Activated CD8-positive, alpha-beta T cell treated with anti-CD3 and anti-CD28 coated beads for 36 hours (primary cell): ENCODE results near the gene TM4SF20. TPM values are rescaled to one million over a fixed set of nuclear protein-coding genes. Genes with fewer than 3 reads are reported as not detected.

ENCODE experiments used
- ATAC-seq: fragments of 200-7000 bp; cut with Tn5 transposase; one replicate; pipeline ENCODE4 v1.10.0; 2021; ENCODE audit warnings: mild to moderate bottlenecking, moderate library complexity
- CTCF ChIA-PET: fragments of 350-600 bp; sonication (Branson Sonifier 250); formaldehyde crosslinking; loops from one replicate; lab custom pipeline; 2021; ENCODE audit warnings: antibody characterized with exemption; lab: Charles Lee
- POLR2A ChIA-PET: fragments of 350-600 bp; sonication (Branson Sonifier 250); formaldehyde crosslinking; loops from one replicate; lab custom pipeline; 2021; ENCODE audit warnings: antibody characterized with exemption; lab: Charles Lee
- DNase-seq: peaks from one replicate; pipeline ENCODE4 v3.0.0-alpha.2; 2020
- H3K27ac Mint-ChIP-seq: one replicate; pipeline ENCODE4 v1.8.0; 2021; ENCODE audit warnings: mild to moderate bottlenecking, mixed read lengths
- H3K27me3 Mint-ChIP-seq: one replicate; pipeline ENCODE4 v1.8.0; 2021; ENCODE audit warnings: mixed read lengths
- H3K36me3 Mint-ChIP-seq: one replicate; pipeline ENCODE4 v1.8.0; 2021; ENCODE audit warnings: low read depth, mixed read lengths
- H3K4me1 Mint-ChIP-seq: one replicate; pipeline ENCODE4 v1.8.0; 2021; ENCODE audit warnings: low read depth, mixed read lengths
- H3K4me3 Mint-ChIP-seq: one replicate; pipeline ENCODE4 v1.8.0; 2021; ENCODE audit warnings: mild to moderate bottlenecking, moderate library complexity, mixed read lengths
- H3K9me3 Mint-ChIP-seq: one replicate; pipeline ENCODE4 v1.8.0; 2021; ENCODE audit warnings: mixed read lengths
- intact Hi-C: fragments of 100-400 bp; cut with micrococcal nuclease; formaldehyde crosslinking; loops from one replicate; pipeline ENCODE4 v1.10.0; 2022
- total RNA-seq, 2 experiments: library from RNA; stranded (reverse); gene quantifications; one replicate each; pipeline ENCODE4 v1.2.3, GENCODE V29; 2021
- TF ChIP-seq, protein P1 (sequence below): fragments of 200-600 bp; IDR thresholded peaks from one replicate; pipeline ENCODE4 v1.8.0; 2022; ENCODE audit warnings: antibody characterized with exemption, mild to moderate bottlenecking

Gene TM4SF20
- total RNA-seq, 2 experiments from 2014 or later: not detected

DNA sequence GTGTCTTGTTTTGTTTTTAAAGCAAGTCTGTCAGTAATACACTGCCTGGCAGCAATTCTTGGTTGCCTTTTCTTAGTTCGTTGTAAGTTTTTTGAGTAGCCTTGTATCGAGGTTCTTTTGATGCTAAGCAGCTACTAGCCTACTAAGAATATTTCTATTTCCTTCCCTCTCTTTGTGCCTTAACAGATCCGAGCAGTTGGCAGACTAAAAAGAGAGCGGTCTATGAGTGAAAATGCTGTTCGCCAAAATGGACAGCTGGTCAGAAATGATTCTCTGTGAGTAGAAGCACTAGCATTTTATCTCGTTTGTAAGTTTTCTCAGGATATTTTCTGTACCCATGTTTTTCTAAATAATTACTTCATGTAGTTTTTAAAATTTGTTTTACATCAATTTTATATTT, 39.0 kb downstream of the TM4SF20 start:
- peaks cover 27% of the 10 kb centered on the region for H3K36me3 Mint-ChIP-seq
- no peak overlapping the region for H3K27ac Mint-ChIP-seq
- no peaks in the 10 kb centered on the region for H3K9me3 Mint-ChIP-seq
- ATAC-seq (no peak), DNase-seq (no peak)
- POLR2A ChIA-PET: no interaction called here
- TF ChIP-seq, protein P1, sequence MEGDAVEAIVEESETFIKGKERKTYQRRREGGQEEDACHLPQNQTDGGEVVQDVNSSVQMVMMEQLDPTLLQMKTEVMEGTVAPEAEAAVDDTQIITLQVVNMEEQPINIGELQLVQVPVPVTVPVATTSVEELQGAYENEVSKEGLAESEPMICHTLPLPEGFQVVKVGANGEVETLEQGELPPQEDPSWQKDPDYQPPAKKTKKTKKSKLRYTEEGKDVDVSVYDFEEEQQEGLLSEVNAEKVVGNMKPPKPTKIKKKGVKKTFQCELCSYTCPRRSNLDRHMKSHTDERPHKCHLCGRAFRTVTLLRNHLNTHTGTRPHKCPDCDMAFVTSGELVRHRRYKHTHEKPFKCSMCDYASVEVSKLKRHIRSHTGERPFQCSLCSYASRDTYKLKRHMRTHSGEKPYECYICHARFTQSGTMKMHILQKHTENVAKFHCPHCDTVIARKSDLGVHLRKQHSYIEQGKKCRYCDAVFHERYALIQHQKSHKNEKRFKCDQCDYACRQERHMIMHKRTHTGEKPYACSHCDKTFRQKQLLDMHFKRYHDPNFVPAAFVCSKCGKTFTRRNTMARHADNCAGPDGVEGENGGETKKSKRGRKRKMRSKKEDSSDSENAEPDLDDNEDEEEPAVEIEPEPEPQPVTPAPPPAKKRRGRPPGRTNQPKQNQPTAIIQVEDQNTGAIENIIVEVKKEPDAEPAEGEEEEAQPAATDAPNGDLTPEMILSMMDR: no peak
- no peak overlapping the region for H3K4me3 Mint-ChIP-seq
- H3K27me3 Mint-ChIP-seq: no peaks in the 10 kb centered on the region
- intact Hi-C loops: no loop called here
- H3K4me1 Mint-ChIP-seq: peaks cover 5% of the 10 kb centered on the region
- CTCF ChIA-PET: interaction anchor here (1.6 kb wide), 1 partner anchor 102 kb away, joined by 5 read pairs; no protein-coding TSS in a partner anchor

DNA sequence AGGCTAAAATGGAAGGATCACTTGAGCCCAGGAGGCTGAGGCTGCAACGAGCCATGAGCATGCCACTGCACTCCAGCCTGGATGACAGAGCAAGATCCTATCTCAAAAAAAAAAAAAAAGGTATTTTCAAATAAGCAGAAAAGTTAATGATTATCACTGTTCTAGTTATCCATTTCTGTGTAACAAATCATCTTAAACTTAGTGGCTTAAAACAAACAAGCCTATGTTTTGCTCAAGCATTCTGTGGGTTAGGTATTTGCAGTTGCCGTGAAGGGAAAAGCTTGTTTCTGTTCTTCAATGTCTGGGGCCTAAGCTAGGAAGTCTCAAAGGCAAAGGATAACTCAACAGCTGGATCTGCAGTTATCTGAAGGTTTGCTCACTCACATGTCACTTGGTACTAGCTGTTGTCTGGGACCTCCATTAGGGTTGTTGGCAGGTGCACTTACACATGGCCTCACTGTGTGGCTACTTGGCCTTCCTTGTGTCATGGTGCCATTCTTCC, 40.0 kb downstream of the TM4SF20 start:
- Mint-ChIP-seq H3K36me3 (peaks cover 35% of the 10 kb centered on the region), H3K4me1 (peaks cover 6% of the 10 kb centered on the region), H3K27ac (no peak overlapping the region), H3K4me3 (no peak overlapping the region), H3K9me3 (no peaks in the 10 kb centered on the region), H3K27me3 (no peaks in the 10 kb centered on the region)
- intact Hi-C loops: no loop called here
- DNase-seq (no peak), ATAC-seq (no peak)
- POLR2A ChIA-PET: interaction anchor here (0.7 to 1.1 kb wide), 4 partner anchors 12 to 143 kb away, joined by 3 read pairs; no protein-coding TSS in a partner anchor
- TF ChIP-seq, protein P1: no peak
- CTCF ChIA-PET: no interaction called here

DNA sequence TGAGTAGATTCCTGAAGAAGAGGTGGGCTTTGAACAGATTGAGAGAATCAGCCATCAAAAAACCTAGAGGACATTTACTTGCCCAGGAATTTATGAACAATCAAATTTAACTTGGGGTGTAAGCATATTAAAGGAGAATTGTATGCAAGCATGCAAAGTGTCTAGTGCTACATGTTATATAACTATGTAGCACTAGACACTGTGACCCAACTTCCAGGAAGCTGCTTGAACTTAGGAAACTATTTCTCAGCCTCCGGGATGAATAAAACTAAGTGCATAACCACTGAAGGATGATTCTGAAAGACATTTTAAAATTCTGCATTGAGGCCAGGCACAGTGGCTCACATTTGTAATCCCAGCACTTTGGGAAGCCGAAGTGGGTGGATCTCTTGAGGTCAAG, 41.7 kb downstream of the TM4SF20 start:
- TF ChIP-seq, protein P1: no peak
- ATAC-seq (no peak), DNase-seq (no peak)
- H3K27ac Mint-ChIP-seq: no peak overlapping the region
- H3K4me1 Mint-ChIP-seq: peaks cover 6% of the 10 kb centered on the region
- intact Hi-C loops: no loop called here
- no peaks in the 10 kb centered on the region for H3K27me3 Mint-ChIP-seq
- no peak overlapping the region for H3K4me3 Mint-ChIP-seq
- POLR2A ChIA-PET: interaction anchor here (0.6 kb wide), 1 partner anchor 34 kb away, joined by 4 read pairs; no protein-coding TSS in a partner anchor
- CTCF ChIA-PET: no interaction called here
- H3K9me3 Mint-ChIP-seq: no peaks in the 10 kb centered on the region
- peaks cover 36% of the 10 kb centered on the region for H3K36me3 Mint-ChIP-seq

DNA sequence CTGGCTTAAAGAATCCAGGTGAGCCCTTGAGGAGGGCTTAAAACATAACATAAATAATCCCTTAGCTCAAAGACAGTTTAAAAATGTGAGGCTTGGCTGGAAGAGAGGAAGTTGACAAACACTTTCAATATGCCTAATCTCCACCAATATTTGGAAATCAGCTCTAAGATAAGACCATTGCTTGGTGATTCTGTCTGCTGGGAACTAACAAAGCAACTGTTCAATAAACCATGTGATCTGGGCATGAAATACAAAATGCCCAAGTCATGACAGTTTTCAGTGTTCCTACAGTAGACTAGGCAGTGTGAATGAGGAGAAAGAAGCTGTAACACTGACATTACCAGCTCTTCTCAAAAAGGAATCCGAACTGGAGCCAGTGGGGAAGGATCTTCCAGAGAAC, 43.4 kb downstream of the TM4SF20 start:
- DNase-seq (no peak), ATAC-seq (no peak)
- TF ChIP-seq, protein P1: no peak
- peaks cover 46% of the 10 kb centered on the region for H3K36me3 Mint-ChIP-seq
- H3K9me3 Mint-ChIP-seq: no peaks in the 10 kb centered on the region
- H3K4me3 Mint-ChIP-seq: no peak overlapping the region
- H3K27ac Mint-ChIP-seq: no peak overlapping the region
- CTCF ChIA-PET: interaction anchor here (1.2 kb wide), 2 partner anchors 11 to 97 kb away, joined by 3 to 5 read pairs; no protein-coding TSS in a partner anchor
- intact Hi-C loops: no loop called here
- H3K4me1 Mint-ChIP-seq: peaks cover 6% of the 10 kb centered on the region
- POLR2A ChIA-PET: no interaction called here
- no peaks in the 10 kb centered on the region for H3K27me3 Mint-ChIP-seq

DNA sequence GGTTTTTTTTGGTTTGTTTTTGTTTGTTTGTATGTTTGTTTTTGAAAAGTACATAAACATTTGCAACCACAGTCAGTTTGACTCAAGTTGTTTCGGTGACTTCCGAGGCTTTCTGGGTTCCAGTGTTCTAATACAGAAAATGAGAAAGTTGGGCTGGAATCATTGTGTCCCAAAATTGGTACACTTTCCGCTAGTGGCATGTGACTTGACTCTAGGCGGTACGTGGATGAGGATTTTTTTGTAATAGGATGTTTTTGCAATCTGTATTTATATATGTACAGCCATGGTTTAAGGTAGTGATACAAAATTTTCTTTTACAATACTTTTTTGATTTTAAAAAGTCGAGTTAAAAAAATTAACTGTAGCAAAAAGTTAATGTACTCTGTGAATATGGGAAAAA, 52.3 kb downstream of the TM4SF20 start:
- TF ChIP-seq, protein P1: no peak
- H3K4me3 Mint-ChIP-seq: peak overlapping the region; percentile 90

More for the DNA sequence above, 52.3 kb downstream of the TM4SF20 start:
- Mint-ChIP-seq H3K4me1 (peaks cover 29% of the 10 kb centered on the region), H3K27me3 (no peaks in the 10 kb centered on the region), H3K36me3 (peaks cover 7% of the 10 kb centered on the region), H3K9me3 (peaks cover 4% of the 10 kb centered on the region), H3K27ac (no peak overlapping the region)
- DNase-seq (no peak), ATAC-seq (no peak)
- intact Hi-C loops: loop anchor here (5.0 kb wide), 1 partner anchor 136 kb away; no protein-coding TSS in a partner anchor
- CTCF ChIA-PET: interaction anchor here (1.0 kb wide), 1 partner anchor 439 kb away, joined by 3 read pairs; no protein-coding TSS in a partner anchor
- POLR2A ChIA-PET: no interaction called here
